ENCODE measurements around the gene TMX1.

Gene TMX1

GRCh38 chr14:51242545-51243490 is 2.8 kb downstream of the TMX1 start:
- no peak for DNase-seq (ENCODE audit: low spot score)

GRCh38 chr14:51244591-51244990 is 4.5 kb downstream of the TMX1 start:
- DNase-seq (ENCODE audit: low spot score): no peak

- DNase-seq (ENCODE audit: low spot score): no peak
Observed at GRCh38 chr14:51246032-51246431, 6.0 kb downstream of the TMX1 start.

GRCh38 chr14:51248016-51248987 is 8.3 kb downstream of the TMX1 start:
- no peak for DNase-seq (ENCODE audit: low spot score)

- DNase-seq (ENCODE audit: low spot score): no peak
Observed at GRCh38 chr14:51251486-51251885, 11.4 kb downstream of the TMX1 start.

GRCh38 chr14:51253880-51254279 is 13.8 kb downstream of the TMX1 start:
- DNase-seq (ENCODE audit: low spot score): no peak

GRCh38 chr14:51258280-51258679 is 18.2 kb downstream of the TMX1 start:
- no peak for DNase-seq (ENCODE audit: low spot score)

- DNase-seq (ENCODE audit: low spot score): no peak
Observed at GRCh38 chr14:51258788-51259187, 18.7 kb downstream of the TMX1 start.

GRCh38 chr14:51260225-51260624 is 20.2 kb downstream of the TMX1 start:
- DNase-seq (ENCODE audit: low spot score): no peak

- DNase-seq (ENCODE audit: low spot score): no peak
Observed at GRCh38 chr14:51261151-51261550, 21.1 kb downstream of the TMX1 start.

GRCh38 chr14:51262868-51263267 is 22.8 kb downstream of the TMX1 start:
- no peak for DNase-seq (ENCODE audit: low spot score)

- DNase-seq (ENCODE audit: low spot score): no peak
Observed at GRCh38 chr14:51269634-51270033, 29.6 kb downstream of the TMX1 start.

- no peak for DNase-seq (ENCODE audit: low spot score)
Observed at GRCh38 chr14:51276605-51277004, 36.6 kb downstream of the TMX1 start.

- DNase-seq (ENCODE audit: low spot score): no peak
Observed at GRCh38 chr14:51277753-51278415, 37.8 kb downstream of the TMX1 start.

GRCh38 chr14:51282517-51282916 is 42.5 kb downstream of the TMX1 start:
- no peak for DNase-seq (ENCODE audit: low spot score)

GRCh38 chr14:51283402-51284085 is 43.5 kb downstream of the TMX1 start:
- peak; percentile 43 for DNase-seq (ENCODE audit: low spot score)

GRCh38 chr14:51284241-51284640 is 44.2 kb downstream of the TMX1 start:
- DNase-seq (ENCODE audit: low spot score): no peak

GRCh38 chr14:51285120-51285519 is 45.1 kb downstream of the TMX1 start:
- no peak for DNase-seq (ENCODE audit: low spot score)

- DNase-seq (ENCODE audit: low spot score): no peak
Observed at GRCh38 chr14:51289169-51289568, 49.1 kb downstream of the TMX1 start.

GRCh38 chr14:51290132-51290531 is 50.1 kb downstream of the TMX1 start:
- no peak for DNase-seq (ENCODE audit: low spot score)

GRCh38 chr14:51291016-51291415 is 51.0 kb downstream of the TMX1 start:
- DNase-seq (ENCODE audit: low spot score): no peak

Data from CD4-positive, alpha-beta T cell treated with Interleukin-6 at 100 ng/mL for 8 hours (primary cell).